Caco-2 (cell line): Measurements from ENCODE around the gene BCAS3. TPM values are rescaled to one million over a fixed set of nuclear protein-coding genes. Genes with fewer than 3 reads are reported as not detected.

Experiments
- BruUV-seq: library from RNA; stranded (reverse); fragments of 400-500 nt; replicated peaks from 2 replicates; lab custom pipeline; 2021; lab: Mats Ljungman, UMichigan
- CTCF ChIA-PET: fragments of 300-600 bp; sonication (Branson Sonifier 250); formaldehyde crosslinking; loops from one replicate; lab custom pipeline; 2022; ENCODE audit warnings: antibody characterized with exemption; lab: Charles Lee
- POLR2A ChIA-PET: fragments of 300-600 bp; sonication (Branson Sonifier 250); formaldehyde crosslinking; loops from one replicate; lab custom pipeline; 2022; ENCODE audit warnings: antibody characterized with exemption; lab: Charles Lee
- DNase-seq, 2 experiments: peaks; one replicate each; pipeline versions ENCODE4 v3.0.0 to v3.0.0-alpha.2; 2020 to 2022
- H3K27me3 ChIP-seq: replicated peaks from 2 replicates; pipeline ENCODE4 v1.6.0; 2011; ENCODE audit warnings: low read length; ENCODE audit not compliant: control insufficient read depth, insufficient read depth
- H3K36me3 ChIP-seq: 2 replicates; pipeline ENCODE4 v1.5.1; 2011; ENCODE audit warnings: low read length; ENCODE audit not compliant: control insufficient read depth, insufficient read depth
- H3K4me1 ChIP-seq: fragments of 250-450 bp; sonication (Bioruptor Pico); 2 replicates; pipeline ENCODE4 v1.5.1; 2020; ENCODE audit warnings: mild to moderate bottlenecking
- H3K4me3 ChIP-seq: 2 replicates; pipeline ENCODE4 v1.5.1; 2011; ENCODE audit warnings: low read depth, mild to moderate bottlenecking, control low read depth, low read length
- H3K9me3 ChIP-seq: fragments of 250-450 bp; sonication (Bioruptor Pico); 2 replicates; pipeline ENCODE4 v1.5.1; 2020; ENCODE audit warnings: mild to moderate bottlenecking, moderate library complexity
- H3K27ac Mint-ChIP-seq: one replicate; pipeline ENCODE4 v1.8.0; 2022; ENCODE audit warnings: mixed read lengths; ENCODE audit not compliant: unreplicated experiment
- H3K27me3 Mint-ChIP-seq: one replicate; pipeline ENCODE4 v1.8.0; 2022; ENCODE audit warnings: mixed read lengths; ENCODE audit not compliant: insufficient read depth, unreplicated experiment
- H3K36me3 Mint-ChIP-seq: one replicate; pipeline ENCODE4 v1.8.0; 2022; ENCODE audit warnings: mild to moderate bottlenecking, mixed read lengths; ENCODE audit not compliant: insufficient read depth, unreplicated experiment
- H3K4me1 Mint-ChIP-seq: one replicate; pipeline ENCODE4 v1.8.0; 2022; ENCODE audit warnings: low read depth, mixed read lengths; ENCODE audit not compliant: unreplicated experiment
- H3K4me3 Mint-ChIP-seq: one replicate; pipeline ENCODE4 v1.8.0; 2022; ENCODE audit warnings: mild to moderate bottlenecking, moderate library complexity, mixed read lengths; ENCODE audit not compliant: unreplicated experiment
- H3K9me3 Mint-ChIP-seq: one replicate; pipeline ENCODE4 v1.8.0; 2022; ENCODE audit warnings: mixed read lengths; ENCODE audit not compliant: unreplicated experiment
- CTCF ChIP-seq, 2 experiments: fragments of 200-600 bp in 1 of 2; IDR thresholded peaks; 1 replicate in 1 of 2; 2 replicates in 1 of 2; pipeline versions ENCODE4 v1.5.1 to v1.8.0; 2011 to 2022; ENCODE audit warnings: antibody characterized with exemption in 1 of 2, control low read depth in 1 of 2, inconsistent platforms in 1 of 2, low read depth in 1 of 2, low read length in 1 of 2, mild to moderate bottlenecking in 1 of 2, moderate library complexity in 1 of 2; ENCODE audit not compliant: insufficient read depth in 1 of 2, severe bottlenecking in 1 of 2, unreplicated experiment in 1 of 2
- intact Hi-C: fragments of 100-400 bp; cut with micrococcal nuclease; formaldehyde crosslinking; loops from one replicate; pipeline ENCODE4 v1.10.0; 2022; ENCODE audit not compliant: unreplicated experiment
- total RNA-seq: library from RNA; stranded (reverse); gene quantifications from 2 replicates; pipeline ENCODE4 v1.2.3, GENCODE V29; 2022

The BCAS3 gene
- total RNA-seq, 1 experiment from 2014 or later: 44.1 TPM

DNA sequence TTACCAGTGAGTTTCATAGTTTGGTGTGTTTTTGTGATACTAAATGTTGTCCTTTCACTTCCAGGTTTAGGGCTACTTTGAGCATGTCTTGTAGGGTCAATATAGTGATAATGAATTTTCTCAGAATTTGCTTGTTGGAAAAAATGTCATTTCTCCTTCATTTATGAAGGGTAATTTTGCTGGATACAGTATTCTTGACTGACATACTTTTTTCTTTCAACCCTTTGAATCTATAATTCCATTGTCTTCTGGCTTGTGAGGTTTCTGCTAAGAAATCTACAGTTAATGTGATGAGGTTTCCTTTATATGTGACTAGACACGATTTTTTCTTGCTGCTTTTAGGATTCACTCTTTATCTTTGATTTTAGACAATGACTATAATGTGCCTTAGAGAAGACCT is 219.3 kb downstream of the BCAS3 start:
- no TSS peak for BruUV-seq
- no peaks in the 10 kb centered on the region for H3K4me1 ChIP-seq
- no peak overlapping the region for H3K4me3 ChIP-seq
- Mint-ChIP-seq H3K27me3 (no peaks in the 10 kb centered on the region), H3K4me3 (no peak overlapping the region), H3K36me3 (no peaks in the 10 kb centered on the region), H3K4me1 (no peaks in the 10 kb centered on the region), H3K9me3 (peaks cover 21% of the 10 kb centered on the region), H3K27ac (no peak overlapping the region)
- no peak for TF ChIP-seq CTCF (IDR thresholded peaks at IDR 0.05; ENCODE audit: insufficient read depth in 1 of 2, low read depth in 1 of 2, low read length in 1 of 2, severe bottlenecking in 1 of 2, unreplicated experiment in 1 of 2)
- no peak for DNase-seq
- POLR2A ChIA-PET: interaction anchor here (0.7 kb wide), 1 partner anchor 10 kb away, joined by 3 read pairs; no protein-coding TSS in a partner anchor
- H3K9me3 ChIP-seq: peaks cover 7% of the 10 kb centered on the region; the same call in 1 of the 2 replicates
- H3K27me3 ChIP-seq: no peaks in the 10 kb centered on the region
- CTCF ChIA-PET: no interaction called here
- no peaks in the 10 kb centered on the region for H3K36me3 ChIP-seq
- intact Hi-C loops: no loop called here

- no peak overlapping the region for H3K27ac Mint-ChIP-seq
These were observed 221.5 kb downstream of the BCAS3 start for GRCh38 chr17:60899115-60899514.

DNA sequence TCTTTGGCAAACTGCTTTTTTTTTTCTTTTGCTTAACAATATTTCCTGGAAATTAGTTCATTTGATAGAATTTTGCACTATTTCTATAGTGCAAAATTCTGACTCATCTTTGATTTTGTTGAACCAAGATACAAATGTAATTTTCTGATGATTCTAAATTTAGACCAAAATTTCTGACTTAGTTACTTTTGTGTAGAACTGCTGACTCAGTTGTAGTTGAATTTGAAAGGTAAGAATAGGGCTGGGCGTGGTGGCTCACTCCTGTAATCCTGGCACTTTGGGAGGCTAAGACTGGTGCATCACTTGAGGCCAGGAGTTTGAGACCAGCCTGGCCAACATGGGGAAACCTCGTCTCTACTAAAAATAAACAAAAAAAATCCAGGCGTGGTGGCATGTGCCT is 223.0 kb downstream of the BCAS3 start:
- Mint-ChIP-seq H3K27ac (no peak overlapping the region), H3K9me3 (peaks cover 21% of the 10 kb centered on the region), H3K4me1 (no peaks in the 10 kb centered on the region), H3K36me3 (no peaks in the 10 kb centered on the region), H3K27me3 (no peaks in the 10 kb centered on the region), H3K4me3 (no peak overlapping the region)
- intact Hi-C loops: no loop called here
- Histone ChIP-seq H3K9me3 (peaks cover 7% of the 10 kb centered on the region; the same call in 1 of the 2 replicates), H3K27me3 (no peaks in the 10 kb centered on the region), H3K4me1 (no peaks in the 10 kb centered on the region), H3K36me3 (no peaks in the 10 kb centered on the region), H3K4me3 (no peak overlapping the region)
- no TSS peak for BruUV-seq
- DNase-seq: no peak
- TF ChIP-seq CTCF (IDR thresholded peaks at IDR 0.05; ENCODE audit: insufficient read depth in 1 of 2, low read depth in 1 of 2, low read length in 1 of 2, severe bottlenecking in 1 of 2, unreplicated experiment in 1 of 2): no peak
- ChIA-PET CTCF (no interaction called here), POLR2A (no interaction called here)

More at GRCh38 chr17:60899115-60899514, 221.5 kb downstream of the BCAS3 start:
- peaks cover 7% of the 10 kb centered on the region; the same call in 1 of the 2 replicates for H3K9me3 ChIP-seq
- ChIA-PET POLR2A (no interaction called here), CTCF (no interaction called here)
- Mint-ChIP-seq H3K27me3 (no peaks in the 10 kb centered on the region), H3K4me3 (no peak overlapping the region), H3K9me3 (peaks cover 21% of the 10 kb centered on the region), H3K36me3 (no peaks in the 10 kb centered on the region), H3K4me1 (no peaks in the 10 kb centered on the region)
- TF ChIP-seq CTCF (IDR thresholded peaks at IDR 0.05; ENCODE audit: insufficient read depth in 1 of 2, low read depth in 1 of 2, low read length in 1 of 2, severe bottlenecking in 1 of 2, unreplicated experiment in 1 of 2): no peak
- no peaks in the 10 kb centered on the region for H3K4me1 ChIP-seq
- DNase-seq: no peak
- H3K36me3 ChIP-seq: no peaks in the 10 kb centered on the region
- no TSS peak for BruUV-seq
- H3K4me3 ChIP-seq: no peak overlapping the region
- H3K27me3 ChIP-seq: no peaks in the 10 kb centered on the region
- intact Hi-C loops: no loop called here
